GM12873 (cell line): ENCODE data around the gene HSF5.

Source experiments
- CTCF ChIP-seq: IDR thresholded peaks from 2 replicates; pipeline ENCODE4 v1.5.1; 2012; ENCODE audit warnings: low read depth, mild to moderate bottlenecking, moderate library complexity, low read length, control low read depth; ENCODE audit not compliant: insufficient read depth; ENCODE audit errors: missing control alignments

Gene HSF5

DNA sequence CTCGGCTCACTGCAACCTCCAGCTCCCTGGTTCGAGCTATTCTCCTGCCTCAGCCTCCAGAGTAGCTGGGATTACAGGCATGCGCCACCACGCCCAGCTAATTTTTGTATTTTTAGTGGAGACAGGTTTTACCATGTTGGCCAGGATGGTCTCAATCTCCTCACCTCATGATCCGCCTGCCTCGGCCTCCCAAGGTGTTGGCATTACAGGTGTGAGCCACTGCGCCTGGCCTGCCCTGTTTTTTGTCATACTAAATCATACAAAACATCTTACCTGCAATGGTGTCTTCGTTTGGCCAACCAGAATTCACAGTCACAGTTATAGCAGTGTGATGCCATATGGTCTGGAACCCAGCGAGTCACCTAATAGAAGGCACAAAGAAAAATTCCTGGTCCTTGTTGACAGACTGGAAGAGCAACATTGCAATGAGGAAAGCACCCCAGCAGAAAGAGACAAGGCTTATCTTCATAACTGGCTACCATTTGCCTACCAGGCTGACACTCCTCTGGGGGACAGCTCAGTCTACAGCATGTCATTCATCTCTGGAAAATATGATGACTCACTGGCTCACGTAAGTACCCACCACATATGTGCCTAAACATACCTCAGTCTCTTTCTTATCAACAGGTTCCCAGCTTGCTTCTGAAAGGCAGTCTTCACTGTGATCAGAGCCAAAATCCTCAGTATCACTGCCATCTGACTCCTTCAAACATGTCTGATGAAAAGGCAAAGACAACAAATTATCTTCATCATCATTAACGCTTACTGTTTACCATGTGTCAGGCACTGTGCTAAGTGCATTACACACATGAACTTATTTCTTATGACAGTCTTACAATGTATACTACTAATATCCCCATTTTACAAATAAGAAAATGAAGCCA lies 4.3 kb upstream of the HSF5 start:
- TF ChIP-seq CTCF, result no peak

GRCh38 chr17:58491510-58492045 lies 3.4 kb upstream of the HSF5 start:
- no peak for TF ChIP-seq CTCF

DNA sequence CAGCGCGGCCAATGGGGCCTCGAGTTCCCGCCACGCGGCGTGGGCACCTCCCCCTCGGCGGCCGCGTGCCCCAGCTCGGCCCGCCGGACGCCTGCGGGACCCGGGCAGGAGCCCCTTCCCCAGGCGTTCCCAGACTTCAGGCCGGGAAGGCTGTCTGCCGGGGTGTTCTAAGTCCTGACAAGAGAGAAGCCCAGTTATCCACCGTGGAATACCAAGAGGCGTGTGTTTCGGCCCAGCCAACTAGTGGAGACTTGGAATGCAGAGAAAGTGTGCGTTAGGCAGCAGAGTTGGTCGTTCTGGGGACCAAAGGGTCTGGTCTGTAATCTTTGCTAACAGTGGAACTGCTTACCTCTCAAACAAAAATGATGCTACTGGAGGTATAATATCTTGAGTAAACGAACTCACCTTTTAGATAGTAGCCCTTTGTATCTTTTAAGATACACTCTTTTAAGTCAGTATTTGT lies 251 bp upstream of the HSF5 start:
- no peak for TF ChIP-seq CTCF

DNA sequence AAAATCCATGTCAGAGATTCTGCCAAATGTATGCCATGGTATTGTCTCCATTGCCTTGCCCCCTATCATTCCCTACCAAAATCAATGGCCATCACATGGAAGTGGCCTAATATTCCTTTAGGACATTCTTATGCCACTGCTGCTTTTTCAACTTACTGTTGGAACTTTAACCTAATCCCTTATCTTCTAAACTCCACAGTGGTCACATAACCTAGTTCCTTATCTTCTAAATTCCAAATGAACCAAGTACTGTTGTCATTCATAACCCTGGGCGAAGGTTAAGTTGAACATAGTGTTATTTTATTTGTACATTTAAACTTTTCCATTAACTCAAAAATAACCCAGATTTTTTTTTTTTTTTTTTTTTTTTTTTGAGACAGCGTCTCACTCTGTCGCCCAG lies 3.6 kb downstream of the HSF5 start:
- TF ChIP-seq CTCF, result no peak

DNA sequence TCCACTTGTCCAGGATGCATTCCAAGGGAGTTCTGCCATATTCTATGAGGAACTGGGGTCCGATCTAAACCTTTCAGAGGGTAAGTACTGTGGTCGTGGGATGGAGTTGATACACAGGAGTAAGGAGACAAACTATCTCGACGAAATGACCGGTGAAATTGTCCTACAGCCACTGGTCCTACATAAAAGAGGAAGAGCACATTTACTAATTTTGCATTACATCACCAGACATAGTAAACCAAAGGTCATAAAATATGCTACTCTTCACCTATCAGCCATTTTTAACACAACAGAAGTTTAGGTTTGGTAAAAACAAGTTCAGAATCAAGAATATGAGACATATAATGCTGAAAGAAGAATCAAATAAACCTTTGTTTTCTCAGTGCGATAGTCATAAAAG lies 8.1 kb downstream of the HSF5 start:
- no peak for TF ChIP-seq CTCF

DNA sequence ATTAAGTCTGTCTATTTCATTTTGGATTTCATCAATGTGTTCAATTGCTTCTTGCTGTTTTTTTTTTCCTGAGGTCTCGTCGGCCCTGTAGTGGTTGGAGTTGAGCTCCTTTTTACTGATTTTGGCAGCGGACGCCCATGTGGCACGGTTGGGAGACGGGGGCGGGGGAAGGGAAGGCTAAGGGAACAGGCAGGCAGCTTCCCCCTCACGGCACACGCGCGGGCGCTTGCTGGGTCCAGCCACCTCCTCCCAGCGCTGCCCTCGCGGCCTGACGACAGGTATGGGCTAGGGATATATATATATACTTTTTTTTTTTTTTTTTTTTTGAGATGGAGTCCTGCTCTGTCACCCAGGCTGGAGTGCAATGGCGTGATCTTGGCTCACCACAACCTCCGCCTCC lies 11.4 kb downstream of the HSF5 start:
- TF ChIP-seq CTCF, result no peak

- no peak for TF ChIP-seq CTCF
Measured at GRCh38 chr17:58475985-58476384, 12.2 kb downstream of the HSF5 start.
